PFSK-1 (cell line): Measurements from ENCODE around the gene HAND1.

Source experiments
- POLR2AphosphoS5 ChIP-seq: IDR thresholded peaks from 2 replicates; pipeline ENCODE4 v1.6.1; 2012; ENCODE audit warnings: low read depth, mild to moderate bottlenecking, control low read depth, low read length, moderate library complexity
- TAF1 ChIP-seq: IDR thresholded peaks from 2 replicates; pipeline ENCODE4 v1.6.1; 2012; ENCODE audit warnings: low read length, control low read depth, borderline replicate concordance; ENCODE audit not compliant: insufficient read depth
- TF ChIP-seq, protein P1 (sequence below), 2 experiments: IDR thresholded peaks; 2 replicates each; pipeline versions ENCODE4 v1.6.1 to v1.8.0; 2011 to 2012; ENCODE audit warnings: low read depth in 2 of 2, low read length in 2 of 2, control low read depth in 1 of 2, inconsistent platforms in 1 of 2, mild to moderate bottlenecking in 1 of 2, moderate library complexity in 1 of 2; ENCODE audit not compliant: insufficient read depth in 1 of 2

DNA sequence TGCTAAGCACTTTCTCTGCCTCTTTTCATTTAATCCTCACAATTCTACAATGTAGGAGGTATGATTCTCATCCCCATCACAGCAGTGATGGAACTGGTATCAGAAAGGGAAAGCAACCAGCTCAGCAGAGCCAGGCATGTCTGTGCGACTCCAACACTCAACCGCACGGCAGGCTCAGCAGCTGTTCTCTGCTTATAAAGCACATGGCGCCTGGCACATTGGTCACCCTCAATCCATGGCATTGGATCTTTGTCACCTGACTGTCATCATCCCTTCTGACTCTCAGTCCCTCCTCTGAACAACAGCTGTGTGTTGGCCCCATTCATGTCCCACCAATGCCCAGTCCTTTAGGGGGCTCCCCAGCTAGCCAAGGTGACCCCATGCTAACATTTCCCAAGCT, 45.1 kb upstream of the HAND1 start:
- TF ChIP-seq, protein P1, sequence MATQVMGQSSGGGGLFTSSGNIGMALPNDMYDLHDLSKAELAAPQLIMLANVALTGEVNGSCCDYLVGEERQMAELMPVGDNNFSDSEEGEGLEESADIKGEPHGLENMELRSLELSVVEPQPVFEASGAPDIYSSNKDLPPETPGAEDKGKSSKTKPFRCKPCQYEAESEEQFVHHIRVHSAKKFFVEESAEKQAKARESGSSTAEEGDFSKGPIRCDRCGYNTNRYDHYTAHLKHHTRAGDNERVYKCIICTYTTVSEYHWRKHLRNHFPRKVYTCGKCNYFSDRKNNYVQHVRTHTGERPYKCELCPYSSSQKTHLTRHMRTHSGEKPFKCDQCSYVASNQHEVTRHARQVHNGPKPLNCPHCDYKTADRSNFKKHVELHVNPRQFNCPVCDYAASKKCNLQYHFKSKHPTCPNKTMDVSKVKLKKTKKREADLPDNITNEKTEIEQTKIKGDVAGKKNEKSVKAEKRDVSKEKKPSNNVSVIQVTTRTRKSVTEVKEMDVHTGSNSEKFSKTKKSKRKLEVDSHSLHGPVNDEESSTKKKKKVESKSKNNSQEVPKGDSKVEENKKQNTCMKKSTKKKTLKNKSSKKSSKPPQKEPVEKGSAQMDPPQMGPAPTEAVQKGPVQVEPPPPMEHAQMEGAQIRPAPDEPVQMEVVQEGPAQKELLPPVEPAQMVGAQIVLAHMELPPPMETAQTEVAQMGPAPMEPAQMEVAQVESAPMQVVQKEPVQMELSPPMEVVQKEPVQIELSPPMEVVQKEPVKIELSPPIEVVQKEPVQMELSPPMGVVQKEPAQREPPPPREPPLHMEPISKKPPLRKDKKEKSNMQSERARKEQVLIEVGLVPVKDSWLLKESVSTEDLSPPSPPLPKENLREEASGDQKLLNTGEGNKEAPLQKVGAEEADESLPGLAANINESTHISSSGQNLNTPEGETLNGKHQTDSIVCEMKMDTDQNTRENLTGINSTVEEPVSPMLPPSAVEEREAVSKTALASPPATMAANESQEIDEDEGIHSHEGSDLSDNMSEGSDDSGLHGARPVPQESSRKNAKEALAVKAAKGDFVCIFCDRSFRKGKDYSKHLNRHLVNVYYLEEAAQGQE (IDR thresholded peaks at IDR 0.05; ENCODE audit: insufficient read depth in 1 of 2, low read depth in 2 of 2, low read length in 2 of 2) = no peak
- no peak for TF ChIP-seq TAF1
- TF ChIP-seq POLR2AphosphoS5 = no peak
